HepG2 (cell line): ENCODE data around the gene PLXNC1. TPM values are rescaled to one million over a fixed set of nuclear protein-coding genes. Genes with fewer than 3 reads are reported as not detected.
A peak's percentile ranks its signal among the peaks of the same experiment; 100 is the strongest.

Experiments used
- ARID4A ChIP-seq: sonication (generic); formaldehyde crosslinking; IDR thresholded peaks from 2 replicates; pipeline ENCODE4 v1.5.0; 2020; ENCODE audit warnings: mild to moderate bottlenecking, missing genetic modification reagents, borderline replicate concordance
- CHD4 ChIP-seq: fragments of 200-600 bp; sonication (generic); IDR thresholded peaks from 2 replicates; pipeline ENCODE4 v1.7.0; 2017; ENCODE audit warnings: mild to moderate bottlenecking, low read length, borderline replicate concordance
- ESRRA ChIP-seq: sonication (generic); formaldehyde crosslinking; IDR thresholded peaks from 2 replicates; pipeline ENCODE4 v1.5.1; 2020; ENCODE audit warnings: mild to moderate bottlenecking, low read depth, missing genetic modification reagents
- FOXM1 ChIP-seq: sonication (generic); formaldehyde crosslinking; IDR thresholded peaks from 2 replicates; pipeline ENCODE4 v1.5.0; 2020; ENCODE audit warnings: missing genetic modification reagents
- FOXP1 ChIP-seq, 2 experiments: fragments of 450-650 bp in 1 of 2; IDR thresholded peaks; 2 replicates each; pipeline ENCODE4 v1.6.1; 2017 to 2018; ENCODE audit warnings: antibody characterized with exemption in 1 of 2
- HOXA3 ChIP-seq: sonication (generic); formaldehyde crosslinking; IDR thresholded peaks from 2 replicates; pipeline ENCODE4 v1.5.0; 2020; ENCODE audit warnings: missing genetic modification reagents
- IKZF5 ChIP-seq: IDR thresholded peaks from 2 replicates; pipeline ENCODE4 v1.6.1; 2018; ENCODE audit warnings: missing genetic modification reagents, mild to moderate bottlenecking, missing compliant biosample characterization
- KDM5A ChIP-seq: fragments of 200-600 bp; sonication (generic); IDR thresholded peaks from 2 replicates; pipeline ENCODE4 v1.7.0; 2018; ENCODE audit warnings: antibody characterized with exemption, mild to moderate bottlenecking, low read length, borderline replicate concordance
- KLF15 ChIP-seq: sonication (generic); formaldehyde crosslinking; IDR thresholded peaks from 2 replicates; pipeline ENCODE4 v1.8.1; 2023; ENCODE audit warnings: borderline replicate concordance, mild to moderate bottlenecking, inconsistent platforms, missing genetic modification reagents, mixed read lengths
- TAF15 ChIP-seq: fragments of 200-400 bp; formaldehyde crosslinking; IDR thresholded peaks from one replicate; pipeline ENCODE4 v1.6.1; 2018; ENCODE audit warnings: mild to moderate bottlenecking, low read depth, low read length; ENCODE audit not compliant: poor library complexity, severe bottlenecking
- WIZ ChIP-seq: sonication (generic); formaldehyde crosslinking; IDR thresholded peaks from 2 replicates; pipeline ENCODE4 v1.5.1; 2020; ENCODE audit warnings: mild to moderate bottlenecking, missing genetic modification reagents
- ZNF547 ChIP-seq: sonication (generic); formaldehyde crosslinking; IDR thresholded peaks from 2 replicates; pipeline ENCODE4 v1.5.1; 2020; ENCODE audit warnings: mild to moderate bottlenecking, missing genetic modification reagents
- polyA plus RNA-seq, 8 experiments: library from polyadenylated mRNA; depleted of rRNA in 3 of 8; stranded (reverse) in 7 of 8; unstranded in 1 of 8; fragments of >200 nt; fragmentation: Illumina TruSeq in 4 of 8; extraction: Trizol in 4 of 8; gene quantifications; 2 replicates each; pipeline versions ENCODE4 v1.2.1 to v1.2.3, GENCODE V29; 2011 to 2016; ENCODE audit warnings: low read depth in 4 of 8, missing spikeins in 1 of 8, mixed read lengths in 1 of 8; ENCODE audit not compliant: insufficient read depth in 1 of 8
- total RNA-seq, 5 experiments: library from RNA; depleted of rRNA; stranded (reverse); fragments of >200 nt; fragmentation: Illumina TruSeq; extraction: Trizol; gene quantifications; 2 replicates each; pipeline ENCODE4 v1.2.3, GENCODE V29; 2016; ENCODE audit warnings: low read depth in 1 of 5
- TF ChIP-seq, protein P1 (sequence below): sonication (generic); formaldehyde crosslinking; IDR thresholded peaks from 2 replicates; pipeline ENCODE4 v1.8.1; 2022; ENCODE audit warnings: low read depth, mild to moderate bottlenecking, missing genetic modification reagents
- TF ChIP-seq, protein P2 (sequence below): sonication (generic); formaldehyde crosslinking; IDR thresholded peaks from 2 replicates; pipeline ENCODE4 v1.4.0; 2020; ENCODE audit warnings: low read depth, mild to moderate bottlenecking, missing genetic modification reagents

The PLXNC1 gene
- total and polyA plus RNA-seq, 2 of the 13 experiments (the other 11 are each of a cell fraction or from before 2014, with no cell fraction given): 6.6 to 11.2 TPM

GRCh38 chr12:94101738-94102660 lies 46.4 kb upstream of the PLXNC1 start (continued):
- TF ChIP-seq ARID4A (CRISPR knock-in tag) (peak; percentile 38; the same call in 1 of the 2 replicates), WIZ (CRISPR knock-in tag) (0 out of 2 replicates have a peak, but pooled peaks have one; percentile 15), KLF15 (no peak), IKZF5 (CRISPR knock-in tag) (peak; percentile 63; the same call in 1 of the 2 replicates), FOXP1 (IDR thresholded peaks at IDR 0.05) (no peak), FOXP1 (CRISPR knock-in tag; IDR thresholded peaks at IDR 0.05) (no peak), ZNF547 (CRISPR knock-in tag) (0 out of 2 replicates have a peak, but pooled peaks have one; percentile 66), ESRRA (CRISPR knock-in tag) (no peak), CHD4 (no peak), FOXM1 (no peak), HOXA3 (CRISPR knock-in tag) (no peak; the same call in 1 of the 2 replicates), KDM5A (no peak), TAF15 (no peak)
- TF ChIP-seq, protein P1, sequence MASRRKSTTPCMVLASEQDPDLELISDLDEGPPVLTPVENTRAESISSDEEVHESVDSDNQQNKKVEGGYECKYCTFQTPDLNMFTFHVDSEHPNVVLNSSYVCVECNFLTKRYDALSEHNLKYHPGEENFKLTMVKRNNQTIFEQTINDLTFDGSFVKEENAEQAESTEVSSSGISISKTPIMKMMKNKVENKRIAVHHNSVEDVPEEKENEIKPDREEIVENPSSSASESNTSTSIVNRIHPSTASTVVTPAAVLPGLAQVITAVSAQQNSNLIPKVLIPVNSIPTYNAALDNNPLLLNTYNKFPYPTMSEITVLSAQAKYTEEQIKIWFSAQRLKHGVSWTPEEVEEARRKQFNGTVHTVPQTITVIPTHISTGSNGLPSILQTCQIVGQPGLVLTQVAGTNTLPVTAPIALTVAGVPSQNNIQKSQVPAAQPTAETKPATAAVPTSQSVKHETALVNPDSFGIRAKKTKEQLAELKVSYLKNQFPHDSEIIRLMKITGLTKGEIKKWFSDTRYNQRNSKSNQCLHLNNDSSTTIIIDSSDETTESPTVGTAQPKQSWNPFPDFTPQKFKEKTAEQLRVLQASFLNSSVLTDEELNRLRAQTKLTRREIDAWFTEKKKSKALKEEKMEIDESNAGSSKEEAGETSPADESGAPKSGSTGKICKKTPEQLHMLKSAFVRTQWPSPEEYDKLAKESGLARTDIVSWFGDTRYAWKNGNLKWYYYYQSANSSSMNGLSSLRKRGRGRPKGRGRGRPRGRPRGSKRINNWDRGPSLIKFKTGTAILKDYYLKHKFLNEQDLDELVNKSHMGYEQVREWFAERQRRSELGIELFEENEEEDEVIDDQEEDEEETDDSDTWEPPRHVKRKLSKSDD (CRISPR knock-in tag): no peak
- TF ChIP-seq, protein P2, sequence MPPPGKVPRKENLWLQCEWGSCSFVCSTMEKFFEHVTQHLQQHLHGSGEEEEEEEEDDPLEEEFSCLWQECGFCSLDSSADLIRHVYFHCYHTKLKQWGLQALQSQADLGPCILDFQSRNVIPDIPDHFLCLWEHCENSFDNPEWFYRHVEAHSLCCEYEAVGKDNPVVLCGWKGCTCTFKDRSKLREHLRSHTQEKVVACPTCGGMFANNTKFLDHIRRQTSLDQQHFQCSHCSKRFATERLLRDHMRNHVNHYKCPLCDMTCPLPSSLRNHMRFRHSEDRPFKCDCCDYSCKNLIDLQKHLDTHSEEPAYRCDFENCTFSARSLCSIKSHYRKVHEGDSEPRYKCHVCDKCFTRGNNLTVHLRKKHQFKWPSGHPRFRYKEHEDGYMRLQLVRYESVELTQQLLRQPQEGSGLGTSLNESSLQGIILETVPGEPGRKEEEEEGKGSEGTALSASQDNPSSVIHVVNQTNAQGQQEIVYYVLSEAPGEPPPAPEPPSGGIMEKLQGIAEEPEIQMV (CRISPR knock-in tag): no peak
